ENCODE measurements around the gene GABRA5.

Gene GABRA5

DNA sequence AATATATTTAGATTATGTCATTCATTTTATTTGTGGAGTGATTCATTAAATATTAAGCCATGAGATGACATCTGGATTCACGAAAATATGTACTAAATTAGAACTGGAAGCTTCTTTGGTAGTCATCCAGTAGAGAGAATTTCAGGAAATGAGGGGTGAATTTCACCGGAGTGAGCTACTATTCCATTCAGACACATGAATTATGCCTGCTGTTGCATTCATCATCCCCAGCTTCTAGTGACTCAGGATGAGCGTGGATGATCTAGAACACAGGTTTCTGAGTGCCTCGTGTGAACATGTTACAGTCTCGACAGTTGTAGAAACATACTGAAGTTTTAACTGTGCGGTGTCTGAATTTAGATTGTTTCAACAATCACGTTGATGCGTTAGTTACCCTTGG lies 61.2 kb downstream of the GABRA5 start:
- DNase-seq (ENCODE audit: low spot score) = no peak

- no peak for DNase-seq (ENCODE audit: low spot score)
These were observed 62.7 kb downstream of the GABRA5 start for GRCh38 chr15:26929588-26929987.

DNA sequence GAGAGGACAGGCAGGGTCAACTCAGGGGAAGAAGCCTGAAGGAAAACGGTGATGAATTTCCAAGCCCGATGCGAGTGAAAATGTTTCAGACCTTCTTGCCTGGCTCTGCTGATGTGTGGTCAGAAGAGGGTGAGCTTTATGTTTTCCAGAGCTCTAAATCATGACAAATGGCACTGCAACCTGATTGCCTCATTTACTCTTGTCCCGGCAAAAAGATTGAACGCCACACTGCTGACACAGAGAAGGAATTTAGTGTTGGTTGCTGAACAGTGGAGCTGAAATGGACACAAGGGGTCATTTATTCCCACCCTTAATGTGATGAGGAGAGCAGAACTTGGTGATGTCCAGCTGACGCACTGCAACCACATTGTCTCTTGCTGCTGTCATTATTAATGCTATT lies 68.0 kb downstream of the GABRA5 start:
- DNase-seq (ENCODE audit: low spot score) = no peak

DNA sequence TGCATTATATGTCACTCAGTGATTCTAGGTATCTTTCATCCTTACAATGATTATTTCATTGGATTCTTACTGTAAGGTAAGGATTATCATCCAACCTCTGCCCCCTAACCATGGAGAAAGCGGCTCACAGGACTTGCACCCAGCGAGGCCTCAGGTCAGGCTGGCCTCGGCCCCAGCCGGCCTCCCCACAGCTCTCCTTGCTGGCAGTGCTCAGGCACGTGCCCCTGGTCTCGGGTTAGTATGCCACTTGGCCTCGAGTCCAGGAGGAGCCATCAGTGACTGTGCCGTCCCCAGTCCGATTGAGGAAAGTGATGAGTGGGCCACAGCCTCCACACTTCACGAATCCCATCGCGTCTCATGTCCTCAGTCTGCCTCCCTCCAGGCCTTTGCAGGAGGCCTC lies 68.5 kb downstream of the GABRA5 start:
- no peak for DNase-seq (ENCODE audit: low spot score)

DNA sequence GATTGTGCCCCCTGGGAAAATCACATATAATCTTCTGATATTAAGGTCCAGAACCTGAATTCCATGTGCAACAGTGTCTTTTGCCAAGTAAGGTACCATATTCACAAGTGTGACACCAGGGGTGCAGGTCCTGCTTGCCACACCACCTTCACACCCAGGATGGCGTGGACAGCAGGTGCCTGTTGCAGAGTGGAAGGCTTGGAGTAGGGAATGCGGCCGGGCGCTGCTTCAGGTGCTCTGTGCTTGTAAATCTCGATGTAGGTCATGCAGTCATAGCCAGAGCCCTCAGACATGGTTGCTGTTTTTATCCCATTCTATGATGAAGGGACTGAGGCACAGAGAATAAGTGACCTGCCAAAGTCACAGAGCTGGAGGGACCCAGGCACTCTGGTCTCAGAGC lies 69.6 kb downstream of the GABRA5 start:
- no peak for DNase-seq (ENCODE audit: low spot score)

GRCh38 chr15:26937134-26937533 lies 70.3 kb downstream of the GABRA5 start:
- DNase-seq (ENCODE audit: low spot score) = no peak

DNA sequence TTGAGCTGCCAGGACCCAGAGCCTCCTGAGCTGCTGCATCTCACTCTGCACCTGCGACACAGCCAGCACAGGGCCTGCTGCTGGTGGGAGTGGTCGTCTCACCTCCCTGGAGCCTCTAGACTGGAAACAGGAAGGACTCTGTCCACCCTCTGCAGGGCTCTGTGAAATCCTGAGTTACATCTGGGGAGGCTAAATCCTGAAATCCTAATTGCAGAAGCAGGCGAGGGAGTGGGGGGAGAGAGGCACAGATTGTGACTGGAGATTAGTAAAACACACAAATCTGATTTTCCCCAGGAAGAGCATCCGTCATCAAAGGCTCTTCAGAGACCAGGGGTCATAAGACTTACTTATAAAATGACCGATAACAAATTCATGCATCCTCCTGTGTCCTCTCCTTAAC lies 72.5 kb downstream of the GABRA5 start:
- no peak for DNase-seq (ENCODE audit: low spot score)

GRCh38 chr15:26941489-26941888 lies 74.6 kb downstream of the GABRA5 start:
- DNase-seq (ENCODE audit: low spot score) = no peak

DNA sequence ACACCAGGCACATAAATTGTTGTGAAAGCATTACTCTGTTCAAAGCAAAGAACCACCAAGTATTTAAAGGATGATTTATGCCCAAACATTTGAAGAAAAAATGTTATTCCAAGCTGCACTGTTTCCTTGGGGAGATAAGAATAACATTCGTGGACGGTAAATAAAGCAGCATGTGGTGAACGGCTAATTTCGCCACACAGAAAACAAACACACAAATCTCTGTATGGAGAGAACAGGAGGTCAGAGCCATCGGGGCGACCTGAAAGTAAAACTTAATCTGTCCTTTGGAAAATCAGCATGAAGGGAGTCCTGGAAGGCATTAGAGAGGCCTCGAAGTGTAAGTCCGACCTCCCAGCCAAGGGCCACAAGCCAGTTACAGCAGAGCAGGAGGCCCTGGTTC lies 77.0 kb downstream of the GABRA5 start:
- no peak for DNase-seq (ENCODE audit: low spot score)

DNA sequence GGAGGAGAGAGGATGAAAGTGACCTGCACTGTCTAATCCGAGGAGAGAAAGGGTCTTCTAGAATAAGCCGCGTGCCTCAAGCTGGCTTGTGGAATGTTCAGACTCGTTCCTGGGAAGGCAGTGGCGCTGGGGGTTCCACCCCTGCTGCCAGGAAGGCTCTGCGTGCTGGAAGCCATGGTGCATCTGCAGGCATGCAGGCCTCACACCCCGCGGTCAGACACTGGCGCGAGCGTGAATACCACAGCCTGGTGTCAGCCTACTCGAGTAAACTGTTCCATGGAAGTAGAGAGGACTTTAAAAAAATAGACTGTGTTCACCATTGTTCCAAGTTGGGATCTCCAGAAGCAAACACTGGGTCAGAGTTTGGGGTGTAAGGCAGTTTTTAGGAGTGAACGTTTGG lies 78.2 kb downstream of the GABRA5 start:
- DNase-seq (ENCODE audit: low spot score) = no peak

DNA sequence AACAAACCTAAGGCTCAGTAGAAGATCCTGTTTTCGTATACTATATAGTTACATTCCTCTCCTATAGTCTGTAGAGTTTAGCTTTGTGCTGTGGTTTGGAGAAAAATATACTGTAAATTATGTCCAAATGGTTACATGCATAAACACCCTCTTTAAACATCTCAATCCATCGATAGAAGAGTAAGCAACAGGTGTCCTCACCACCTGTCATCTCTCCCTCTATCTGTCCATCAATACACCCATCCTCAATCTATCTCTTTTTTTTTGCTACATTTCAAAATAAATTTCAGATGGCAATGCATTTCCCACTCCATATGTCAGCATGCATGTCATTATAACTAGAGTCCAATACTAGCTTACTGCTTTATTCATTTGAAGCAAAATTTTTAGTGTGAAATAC lies 83.1 kb downstream of the GABRA5 start:
- DNase-seq (ENCODE audit: low spot score) = no peak

GRCh38 chr15:26954403-26954802 lies 87.5 kb downstream of the GABRA5 start:
- no peak for DNase-seq (ENCODE audit: low spot score)

GRCh38 chr15:26967719-26968269 lies 100.9 kb downstream of the GABRA5 start:
- DNase-seq (ENCODE audit: low spot score) = no peak

- DNase-seq (ENCODE audit: low spot score) = no peak
These were observed 101.9 kb downstream of the GABRA5 start for GRCh38 chr15:26968806-26969205.

GRCh38 chr15:26970712-26971210 lies 103.9 kb downstream of the GABRA5 start, which contains the start of gene GABRG3:
GABRG3 (plus strand) TSS chr15:26971181.
- DNase-seq (ENCODE audit: low spot score) = no peak

DNA sequence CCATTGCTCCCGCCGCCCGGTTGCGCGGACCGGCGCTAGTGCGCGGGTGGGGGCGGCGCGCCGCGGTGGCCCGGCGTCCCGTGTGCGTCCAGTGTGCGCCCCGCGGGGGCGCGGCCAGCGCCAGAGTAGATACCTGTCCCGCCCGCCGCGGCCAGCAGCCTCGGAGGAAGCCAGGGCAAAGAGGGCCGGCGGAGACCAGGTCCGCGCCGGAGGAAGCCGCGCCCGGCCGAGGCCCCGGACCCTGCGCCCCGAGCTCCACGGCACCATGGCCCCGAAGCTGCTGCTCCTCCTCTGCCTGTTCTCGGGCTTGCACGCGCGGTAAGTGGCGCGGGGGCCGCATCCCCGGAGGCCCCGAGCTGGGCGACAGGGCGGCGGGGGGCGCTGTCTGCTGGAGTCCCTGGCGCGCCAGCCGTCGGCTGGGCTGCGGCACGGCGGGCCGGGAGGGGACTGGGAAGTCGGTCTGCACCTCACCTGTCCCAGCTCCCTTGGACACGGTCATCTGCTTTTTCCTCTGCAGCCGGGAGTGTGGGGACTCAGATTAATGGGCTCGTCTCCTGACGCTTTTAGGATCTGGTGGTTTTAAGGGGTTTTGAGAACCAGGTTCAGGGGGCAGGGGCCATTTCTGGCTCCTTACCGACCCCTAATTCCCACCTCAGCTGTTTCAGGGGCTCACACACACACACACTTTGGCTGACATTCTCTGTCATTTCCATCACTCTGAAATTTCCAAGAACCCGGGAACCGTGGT lies 104.6 kb downstream of the GABRA5 start:
- peak; percentile 68 for DNase-seq (ENCODE audit: low spot score)

DNA sequence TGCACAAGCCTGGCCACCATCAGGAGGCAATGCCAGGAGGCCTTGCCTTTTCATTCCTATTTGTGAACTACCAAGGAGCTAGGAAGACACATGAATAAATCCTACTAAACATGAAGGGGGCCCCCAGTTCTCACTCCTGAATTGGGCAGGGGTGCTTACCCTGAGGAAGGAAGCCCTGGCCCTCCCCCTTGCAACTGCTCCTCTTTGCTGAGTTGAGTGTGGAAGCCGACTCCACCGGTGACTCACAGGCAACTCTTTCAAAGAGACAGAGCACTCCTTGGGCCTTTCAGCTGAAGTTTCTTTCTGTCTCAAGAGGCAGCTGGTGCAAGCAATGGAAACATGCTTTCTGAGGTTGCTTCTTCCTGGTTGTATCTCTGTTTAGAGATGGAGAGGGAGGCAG lies 105.8 kb downstream of the GABRA5 start:
- DNase-seq (ENCODE audit: low spot score) = no peak

DNA sequence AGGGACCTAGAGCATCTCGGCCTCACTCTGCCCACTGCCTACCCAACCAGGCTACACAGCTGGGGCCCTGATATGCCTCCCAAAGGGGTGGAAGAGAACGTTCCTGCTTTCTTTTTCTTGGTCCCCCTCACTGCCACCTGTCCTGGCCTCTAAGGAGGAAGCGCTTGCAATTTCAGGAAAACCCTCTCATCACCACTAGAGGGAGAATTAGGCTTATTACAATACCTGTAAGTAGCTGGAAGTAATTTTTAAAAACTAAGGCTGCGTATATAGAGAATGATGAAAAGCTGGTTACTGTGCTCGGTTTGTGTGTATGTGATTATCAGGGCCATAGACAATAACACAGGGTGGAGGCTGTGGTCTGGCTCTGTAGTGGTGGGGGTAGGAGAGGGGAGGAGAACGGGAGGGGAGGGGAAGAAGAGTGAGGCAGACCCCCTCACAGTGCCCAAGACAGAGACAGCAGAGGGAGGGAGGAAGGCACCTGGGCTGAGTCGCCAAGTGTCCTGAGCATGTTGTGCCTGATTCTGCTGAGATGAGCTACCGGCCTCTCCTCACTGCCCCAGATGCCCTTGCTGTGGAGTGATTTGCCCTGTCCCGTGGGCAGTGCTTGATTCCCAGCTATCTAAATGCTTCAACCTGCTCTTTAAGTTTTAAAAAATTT lies 107.4 kb downstream of the GABRA5 start:
- peak; percentile 51 for DNase-seq (ENCODE audit: low spot score)

DNA sequence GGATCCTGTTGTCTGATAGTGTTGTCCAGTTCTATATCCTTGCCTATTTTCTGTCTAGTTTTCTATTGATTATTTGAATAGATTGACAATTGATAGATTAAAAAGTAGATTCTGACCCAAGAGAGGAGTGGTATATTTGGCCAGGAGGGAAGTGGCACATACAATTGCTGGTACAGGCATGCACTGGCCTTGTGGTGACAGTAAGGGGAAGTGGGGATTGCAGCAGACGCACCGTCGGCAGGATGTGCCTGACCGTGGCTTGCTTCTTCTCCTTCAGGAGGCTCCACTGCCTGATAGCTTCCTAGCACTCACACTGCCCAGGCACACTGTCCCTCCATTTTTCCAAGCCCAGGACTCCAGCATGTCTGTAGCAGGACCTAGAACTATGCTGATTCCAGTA lies 114.6 kb downstream of the GABRA5 start:
- no peak for DNase-seq (ENCODE audit: low spot score)

DNA sequence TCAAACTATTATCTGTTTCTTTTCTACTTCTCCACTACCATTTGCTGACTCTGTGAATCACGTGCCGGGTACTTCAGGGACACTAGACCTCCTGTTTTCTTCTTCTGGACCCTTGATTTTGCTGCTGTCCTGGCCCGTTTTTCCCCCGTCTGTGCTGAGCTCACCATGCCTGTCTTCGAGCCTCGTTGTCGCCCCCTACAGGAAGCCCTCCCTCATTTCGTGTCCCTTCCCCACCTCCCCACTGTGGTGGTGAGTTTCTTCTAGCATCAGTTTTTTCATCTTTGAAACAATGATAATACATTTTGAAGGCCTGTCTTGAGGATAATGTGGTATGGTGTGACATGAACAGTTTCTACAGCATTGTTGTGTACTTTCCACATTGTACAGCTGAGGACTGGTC lies 117.0 kb downstream of the GABRA5 start:
- DNase-seq (ENCODE audit: low spot score) = no peak

GRCh38 chr15:26985050-26985449 lies 118.2 kb downstream of the GABRA5 start:
- DNase-seq (ENCODE audit: low spot score) = no peak

- DNase-seq (ENCODE audit: low spot score) = no peak
These were observed 129.4 kb downstream of the GABRA5 start for GRCh38 chr15:26996250-26996649.

Measured in D341Med (cell line).